GM21526 (cell line): ENCODE data around the gene PUM2.
"Not testable (repeated sequence)": the region's sequence is repeated elsewhere in the genome, so short reads cannot be mapped to it uniquely, and the experiment has no call there.

Experiments used
- ATAC-seq: cut with Tn5 transposase; IDR thresholded peaks from one replicate; pipeline ENCODE4 v1.9.1; 2021; ENCODE audit warnings: moderate library complexity; ENCODE audit not compliant: unreplicated experiment, low FRiP score

The PUM2 gene

GRCh38 chr2:20350753-20351554 is at the start of gene PUM2:
Gene PUM2, minus strand, starts transcription at chr2:20350844. Its CDS starts 23,484 bp downstream, at chr2:20327360.
- ATAC-seq = peak; percentile 85

GRCh38 chr2:20400306-20400705 is 49.7 kb upstream of the PUM2 start:
- ATAC-seq = no peak

DNA sequence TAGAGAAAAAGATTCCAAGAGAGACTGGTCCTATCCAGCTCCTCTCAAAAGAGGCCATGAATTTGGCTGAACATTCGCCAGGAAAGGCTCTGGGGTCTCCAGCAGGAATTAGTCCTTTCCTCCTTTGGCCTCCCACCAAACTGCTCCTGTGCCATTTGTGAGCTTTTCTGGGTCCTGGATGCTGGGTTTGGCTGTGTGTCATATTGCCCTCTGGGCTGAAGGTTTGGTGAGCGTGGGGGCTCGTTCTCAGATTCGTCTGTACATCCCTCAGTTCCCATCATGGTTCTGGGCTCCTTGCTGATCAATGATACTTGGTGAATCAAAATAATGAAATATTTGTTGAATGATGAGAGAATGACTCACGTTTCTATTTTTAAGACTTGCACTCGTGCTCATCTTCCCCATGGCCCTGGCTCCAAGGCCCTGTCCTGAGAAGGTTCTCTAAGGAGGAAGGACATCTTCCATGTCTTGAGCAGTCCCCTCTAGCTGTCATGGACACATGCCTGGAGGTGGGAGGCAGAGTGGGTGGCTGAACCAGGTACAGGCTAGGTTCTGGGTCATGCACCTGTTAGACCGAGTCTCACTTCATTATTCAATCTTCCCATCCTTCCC is 48.4 kb upstream of the PUM2 start:
- no peak for ATAC-seq

GRCh38 chr2:20397811-20398447 is 47.3 kb upstream of the PUM2 start:
- ATAC-seq = no peak

- ATAC-seq = no peak
Observed at GRCh38 chr2:20396356-20397000, 45.8 kb upstream of the PUM2 start.

DNA sequence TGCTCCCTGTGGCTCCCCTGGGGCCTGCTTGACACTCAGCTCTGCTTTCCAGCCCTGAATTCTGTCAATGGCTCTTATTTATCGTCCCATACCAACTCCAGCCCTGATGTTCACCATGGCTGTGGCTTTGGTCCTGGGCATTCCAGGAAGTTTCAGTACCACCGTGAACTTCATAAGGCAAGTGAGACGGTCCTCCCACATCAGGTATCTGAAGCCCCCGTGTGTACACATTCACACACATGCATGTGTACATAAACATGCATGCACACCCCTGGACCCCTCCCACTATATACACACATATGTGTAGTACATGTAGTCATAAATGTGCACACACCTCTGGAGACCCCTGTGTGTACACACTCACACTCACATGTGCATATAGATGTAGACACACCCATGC is 43.3 kb upstream of the PUM2 start:
- ATAC-seq = no peak

DNA sequence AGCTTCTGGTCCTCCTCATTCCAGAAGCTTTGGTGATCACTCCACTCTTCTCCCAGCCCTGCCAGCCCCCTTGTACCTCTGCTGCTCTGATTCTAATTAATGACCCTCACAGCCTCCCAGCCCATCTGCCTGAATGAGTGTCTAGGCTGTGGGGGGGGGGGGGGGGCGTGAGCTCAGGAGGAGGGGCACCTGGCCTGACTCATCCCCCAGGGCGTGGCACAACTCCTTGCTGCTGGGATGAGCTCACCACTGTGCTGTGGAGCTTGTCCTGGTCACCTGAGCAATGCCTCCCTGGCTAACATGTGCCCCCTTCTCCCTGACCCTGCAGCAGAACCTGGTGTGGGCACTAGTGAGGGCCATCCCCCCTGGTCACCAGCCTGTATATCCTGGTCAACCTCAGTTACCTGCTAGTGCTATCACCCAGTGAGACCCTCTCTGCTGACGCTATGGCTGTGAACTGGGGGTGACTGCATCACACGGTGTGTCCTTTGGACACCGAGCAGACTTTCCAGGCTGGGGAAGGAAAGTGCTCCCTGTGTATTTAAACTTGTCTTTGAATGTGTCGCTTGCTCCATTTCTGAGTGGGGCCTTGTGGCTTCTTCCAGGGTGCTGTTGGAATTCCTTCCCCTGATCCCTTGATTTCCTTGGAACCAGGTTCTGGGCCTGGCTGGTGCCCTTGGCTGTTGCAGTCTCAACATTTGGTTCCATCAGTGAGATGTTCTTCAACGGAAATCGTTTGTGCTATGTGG is 41.5 kb upstream of the PUM2 start:
- ATAC-seq = no peak

DNA sequence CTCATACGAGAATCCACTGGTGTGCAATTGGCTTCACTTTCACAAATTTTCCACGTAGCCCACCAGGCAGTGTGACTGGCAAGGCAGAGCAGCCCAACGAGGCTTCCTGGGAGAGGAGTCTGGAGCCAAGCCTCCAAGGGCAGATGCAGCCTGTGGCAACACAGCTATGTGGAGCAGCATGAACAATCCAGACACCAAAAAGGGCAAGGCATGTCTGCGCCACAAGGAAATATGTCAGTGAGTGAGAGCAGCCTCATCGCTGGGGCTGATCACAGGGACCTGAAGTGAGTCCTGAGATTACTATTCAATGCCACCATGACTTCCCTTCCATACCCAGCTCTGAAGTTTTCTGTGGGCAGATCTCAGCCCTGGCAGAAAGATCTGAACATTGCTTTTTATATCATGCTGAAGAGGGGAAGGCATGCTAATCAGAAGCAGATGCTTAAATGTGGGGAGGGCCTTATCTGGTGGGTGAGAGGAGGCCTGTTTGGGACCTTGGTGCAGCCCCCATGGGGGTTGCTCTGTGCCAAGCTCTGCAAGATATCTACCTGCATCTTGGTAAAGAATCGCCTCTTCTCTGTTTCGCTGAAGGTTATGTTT is 40.0 kb upstream of the PUM2 start:
- ATAC-seq = no peak

- no peak for ATAC-seq
Observed at GRCh38 chr2:20384953-20385352, 34.3 kb upstream of the PUM2 start.

GRCh38 chr2:20382965-20383810 is 32.5 kb upstream of the PUM2 start:
- ATAC-seq = no peak

DNA sequence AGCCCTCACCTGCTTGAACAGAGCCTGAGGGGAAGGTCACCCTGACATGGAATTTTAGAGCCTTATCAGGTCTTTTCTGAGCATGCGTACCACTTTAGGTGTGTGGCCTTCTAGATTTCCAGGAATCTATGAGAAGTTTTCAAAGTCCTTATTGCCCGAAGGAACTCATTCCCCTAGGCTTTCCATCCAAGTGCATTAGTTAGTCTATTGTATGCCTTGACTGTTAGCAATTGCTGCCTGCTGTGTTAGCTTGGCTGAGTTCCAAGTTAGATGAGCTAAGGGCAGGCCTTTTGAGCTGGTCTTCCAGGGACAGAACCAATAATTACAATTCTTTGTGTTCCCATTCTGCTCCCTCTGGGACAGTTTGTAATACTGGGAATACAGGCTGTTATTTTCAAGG is 30.8 kb upstream of the PUM2 start:
- no peak for ATAC-seq

- ATAC-seq = no peak
Observed at GRCh38 chr2:20378891-20379519, 28.4 kb upstream of the PUM2 start.

DNA sequence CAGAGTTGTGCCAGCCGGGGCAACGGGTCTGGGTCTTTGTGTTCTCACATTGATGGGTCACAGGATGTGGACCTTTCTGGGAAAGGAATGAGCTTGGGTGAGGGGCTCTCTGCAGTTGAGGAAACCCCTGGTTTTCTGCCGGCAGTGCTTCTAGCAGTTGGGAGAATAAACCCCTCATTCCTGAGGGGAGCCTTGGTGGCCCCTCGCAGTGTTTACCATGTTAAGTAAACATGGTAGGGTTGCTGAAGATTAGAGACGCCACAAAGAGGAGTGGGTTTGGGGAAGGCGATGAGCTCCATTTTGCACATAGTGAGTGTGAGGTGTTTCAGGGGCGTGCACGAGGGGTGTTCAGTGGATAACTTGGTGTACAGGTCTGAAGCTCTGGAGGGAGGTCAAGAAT is 27.7 kb upstream of the PUM2 start:
- no peak for ATAC-seq

- ATAC-seq = no peak
Observed at GRCh38 chr2:20377741-20378140, 27.1 kb upstream of the PUM2 start.

GRCh38 chr2:20374982-20375381 is 24.3 kb upstream of the PUM2 start:
- not testable (repeated sequence) for ATAC-seq

DNA sequence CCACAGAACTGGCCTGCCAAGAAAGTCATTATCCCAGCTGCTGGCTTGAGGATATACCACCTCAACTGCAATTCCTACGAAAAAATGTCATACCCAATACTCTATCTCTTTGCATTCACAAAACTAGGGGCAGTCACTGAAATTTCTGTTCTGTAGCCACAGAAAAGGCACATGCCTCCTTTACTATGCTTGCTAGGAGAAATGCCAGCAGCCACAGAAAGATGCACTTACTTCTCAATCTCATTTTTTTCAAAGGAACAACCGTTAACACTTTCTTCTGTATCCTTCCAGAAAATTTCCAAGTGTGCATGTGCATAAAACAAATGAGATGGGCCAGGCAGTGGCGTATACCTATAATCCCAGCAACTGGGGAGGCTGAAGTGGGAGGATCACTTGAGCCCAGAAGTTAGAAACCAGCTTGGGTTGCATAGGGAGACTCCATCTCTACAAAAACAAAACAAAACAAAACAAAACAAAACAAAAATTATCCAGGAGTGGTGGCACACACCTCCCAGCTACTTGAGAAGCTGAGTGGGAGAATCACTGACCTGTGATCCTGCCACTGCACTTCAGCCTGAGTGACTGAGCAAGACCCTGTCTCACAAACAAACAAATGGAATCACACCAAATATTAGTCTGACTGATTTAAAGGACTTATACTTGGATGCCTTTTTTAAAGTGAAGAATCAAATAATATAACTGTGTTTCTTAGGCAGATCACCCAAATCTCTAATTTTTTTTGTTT is 22.4 kb upstream of the PUM2 start:
- ATAC-seq = no peak

DNA sequence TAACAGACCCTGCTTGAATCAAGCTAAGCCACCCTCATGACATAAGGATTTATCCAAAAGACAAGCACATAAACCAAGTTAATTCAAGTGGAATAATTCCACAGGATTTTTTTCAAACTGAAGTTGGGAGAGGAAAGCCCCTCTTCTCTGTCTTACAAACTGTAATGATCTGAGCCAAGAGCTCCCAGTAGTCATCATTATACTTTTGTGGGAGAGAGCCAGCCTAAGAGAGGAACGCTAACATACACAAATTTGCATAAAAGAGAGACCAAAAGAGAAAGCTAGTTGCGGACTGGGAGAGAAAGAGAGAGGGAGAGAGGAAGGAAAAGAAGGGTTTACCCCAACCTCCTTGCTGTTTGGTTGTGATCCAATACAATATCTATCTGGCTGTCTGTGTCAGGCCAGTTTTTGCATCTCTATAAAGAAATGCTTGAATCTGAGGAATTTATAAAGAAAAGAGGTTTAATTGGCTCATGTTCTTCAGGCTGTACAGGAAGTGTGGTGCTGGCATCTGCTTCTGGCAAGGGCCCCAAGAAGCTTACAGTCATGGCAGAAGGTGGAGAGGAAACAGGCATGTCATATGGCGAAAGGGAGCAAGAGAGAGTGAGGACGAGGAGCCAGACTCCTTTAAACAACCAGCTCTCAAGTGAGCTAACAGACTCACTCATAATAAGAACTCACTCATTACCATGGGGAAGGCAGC is 20.8 kb upstream of the PUM2 start:
- no peak for ATAC-seq

DNA sequence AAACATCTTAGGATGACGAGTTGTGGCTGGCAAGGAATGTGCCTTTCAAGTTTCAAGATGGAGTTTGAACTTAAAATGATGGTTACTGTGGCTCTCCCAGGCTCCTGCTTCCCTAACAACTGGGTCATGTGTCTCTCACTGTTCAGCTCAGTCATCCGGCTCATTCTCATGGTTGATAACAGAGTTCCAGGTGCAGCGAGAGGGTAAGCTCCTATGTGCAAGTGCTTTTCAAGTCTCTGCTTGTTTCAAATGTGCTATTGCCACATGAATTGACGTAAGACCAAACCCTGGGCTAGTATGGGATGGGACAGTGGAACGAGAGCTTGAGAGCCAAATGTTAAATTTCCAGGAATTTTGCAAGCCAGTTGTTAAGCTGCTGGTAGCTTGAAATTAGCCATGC is 19.5 kb upstream of the PUM2 start:
- no peak for ATAC-seq
